HUES64 (cell line): ENCODE data around the gene DNAI2.
A peak's percentile ranks its signal among the peaks of the same experiment; 100 is the strongest.

Source experiments
- H3K27ac ChIP-seq: 2 replicates; pipeline ENCODE4 v1.7.0; 2013; ENCODE audit warnings: low read depth, low read length, inconsistent platforms
- H3K27me3 ChIP-seq: 2 replicates; pipeline ENCODE4 v1.6.1; 2013; ENCODE audit warnings: mild to moderate bottlenecking, low read length; ENCODE audit not compliant: insufficient read depth
- H3K36me3 ChIP-seq: 2 replicates; pipeline ENCODE4 v1.6.1; 2013; ENCODE audit warnings: mild to moderate bottlenecking, low read length; ENCODE audit not compliant: insufficient read depth
- H3K4me1 ChIP-seq: 2 replicates; pipeline ENCODE4 v1.6.1; 2013; ENCODE audit warnings: mild to moderate bottlenecking, low read length, moderate library complexity; ENCODE audit not compliant: insufficient read depth
- H3K4me3 ChIP-seq: 2 replicates; pipeline ENCODE4 v1.5.1; 2013; ENCODE audit warnings: mild to moderate bottlenecking, low read length, moderate library complexity
- H3K9ac ChIP-seq: 2 replicates; pipeline ENCODE4 v1.6.1; 2013; ENCODE audit warnings: mild to moderate bottlenecking, low read depth, low read length
- H3K9me3 ChIP-seq: 2 replicates; pipeline ENCODE4 v1.6.1; 2013; ENCODE audit warnings: low read depth, low read length; ENCODE audit not compliant: insufficient read depth
- WGBS: fragments of 150-250, 120-280 bp; methylation state at CpG from one replicate; pipeline ENCODE4 v1.1.7; 2013; ENCODE audit warnings: missing lambda C conversion rate; 5-methylcytosine and 5-hydroxymethylcytosine counted together

The DNAI2 gene

GRCh38 chr17:74267579-74267978 lies 6.5 kb upstream of the DNAI2 start:
- Histone ChIP-seq H3K9me3 (no peaks in the 10 kb centered on the region), H3K4me3 (no peak overlapping the region), H3K27ac (no peak overlapping the region), H3K27me3 (no peaks in the 10 kb centered on the region), H3K36me3 (no peaks in the 10 kb centered on the region), H3K4me1 (peaks cover 10% of the 10 kb centered on the region; the same call in 1 of the 2 replicates), H3K9ac (no peak overlapping the region)
- WGBS = 94% methylated on average over 7 of the region's 7 CpGs

GRCh38 chr17:74267987-74268499 lies 6.0 kb upstream of the DNAI2 start:
- H3K4me1 ChIP-seq = peaks cover 15% of the 10 kb centered on the region; the same call in 1 of the 2 replicates
- no peak overlapping the region for H3K4me3 ChIP-seq
- 89% methylated on average over 17 of the region's 17 CpGs for WGBS
- H3K27ac ChIP-seq = no peak overlapping the region
- no peak overlapping the region for H3K9ac ChIP-seq
- H3K36me3 ChIP-seq = no peaks in the 10 kb centered on the region
- no peaks in the 10 kb centered on the region for H3K9me3 ChIP-seq
- no peaks in the 10 kb centered on the region for H3K27me3 ChIP-seq

- Histone ChIP-seq H3K4me1 (peaks cover 17% of the 10 kb centered on the region; the same call in 1 of the 2 replicates), H3K9ac (no peak overlapping the region), H3K9me3 (no peaks in the 10 kb centered on the region), H3K27ac (no peak overlapping the region), H3K27me3 (peaks cover under 1% of the 10 kb centered on the region; the same call in 1 of the 2 replicates), H3K4me3 (no peak overlapping the region), H3K36me3 (no peaks in the 10 kb centered on the region)
- WGBS = 90% methylated on average over 8 of the region's 8 CpGs
These were observed 5.5 kb upstream of the DNAI2 start for GRCh38 chr17:74268558-74268957.

- H3K36me3 ChIP-seq = no peaks in the 10 kb centered on the region
- H3K27ac ChIP-seq = no peak overlapping the region
- H3K4me1 ChIP-seq = peaks cover 20% of the 10 kb centered on the region; the same call in 1 of the 2 replicates
- H3K9ac ChIP-seq = no peak overlapping the region
- H3K9me3 ChIP-seq = no peaks in the 10 kb centered on the region
- no peak overlapping the region for H3K4me3 ChIP-seq
- peaks cover 17% of the 10 kb centered on the region for H3K27me3 ChIP-seq
- 90% methylated on average over 10 of the region's 10 CpGs for WGBS
These were observed 3.7 kb upstream of the DNAI2 start for GRCh38 chr17:74270333-74270732.

- Histone ChIP-seq H3K27me3 (peaks cover 17% of the 10 kb centered on the region), H3K27ac (no peak overlapping the region), H3K4me1 (peaks cover 20% of the 10 kb centered on the region; the same call in 1 of the 2 replicates), H3K4me3 (no peak overlapping the region), H3K9ac (no peak overlapping the region), H3K9me3 (no peaks in the 10 kb centered on the region), H3K36me3 (no peaks in the 10 kb centered on the region)
- 88% methylated on average over 3 of the region's 3 CpGs for WGBS
These were observed 2.8 kb upstream of the DNAI2 start for GRCh38 chr17:74271281-74271680.

GRCh38 chr17:74271901-74272561 lies 2.0 kb upstream of the DNAI2 start:
- Histone ChIP-seq H3K9me3 (no peaks in the 10 kb centered on the region), H3K4me1 (peaks cover 20% of the 10 kb centered on the region; the same call in 1 of the 2 replicates), H3K27ac (peak overlapping the region; percentile 60; the same call in 1 of the 2 replicates), H3K4me3 (no peak overlapping the region), H3K27me3 (peaks cover 17% of the 10 kb centered on the region), H3K36me3 (no peaks in the 10 kb centered on the region), H3K9ac (no peak overlapping the region; the same call in 1 of the 2 replicates)
- 69% methylated on average over 12 of the region's 13 CpGs for WGBS

GRCh38 chr17:74272731-74273201 lies 1.3 kb upstream of the DNAI2 start:
- no peak overlapping the region for H3K4me3 ChIP-seq
- no peak overlapping the region; the same call in 1 of the 2 replicates for H3K27ac ChIP-seq
- H3K9ac ChIP-seq = no peak overlapping the region; the same call in 1 of the 2 replicates
- peaks cover 17% of the 10 kb centered on the region for H3K27me3 ChIP-seq
- H3K36me3 ChIP-seq = no peaks in the 10 kb centered on the region
- H3K9me3 ChIP-seq = no peaks in the 10 kb centered on the region
- WGBS = 50% methylated on average over 10 of the region's 10 CpGs
- peaks cover 20% of the 10 kb centered on the region; the same call in 1 of the 2 replicates for H3K4me1 ChIP-seq

- H3K9ac ChIP-seq = no peak overlapping the region
These were observed 791 bp downstream of the DNAI2 start for GRCh38 chr17:74274709-74275340.

GRCh38 chr17:74276051-74276476 lies 2.0 kb downstream of the DNAI2 start:
- 83% methylated on average over 12 of the region's 12 CpGs for WGBS
- Histone ChIP-seq H3K4me1 (peaks cover 20% of the 10 kb centered on the region; the same call in 1 of the 2 replicates), H3K27ac (no peak overlapping the region), H3K27me3 (peaks cover 17% of the 10 kb centered on the region), H3K36me3 (no peaks in the 10 kb centered on the region), H3K9ac (no peak overlapping the region), H3K9me3 (no peaks in the 10 kb centered on the region), H3K4me3 (no peak overlapping the region)

More at GRCh38 chr17:74274709-74275340, 791 bp downstream of the DNAI2 start:
- Histone ChIP-seq H3K36me3 (no peaks in the 10 kb centered on the region), H3K27me3 (peaks cover 17% of the 10 kb centered on the region), H3K9me3 (no peaks in the 10 kb centered on the region), H3K4me3 (no peak overlapping the region), H3K27ac (no peak overlapping the region), H3K4me1 (peaks cover 20% of the 10 kb centered on the region; the same call in 1 of the 2 replicates)
- 83% methylated on average over 14 of the region's 14 CpGs for WGBS

- 77% methylated on average over 5 of the region's 5 CpGs for WGBS
- no peaks in the 10 kb centered on the region for H3K9me3 ChIP-seq
- H3K9ac ChIP-seq = no peak overlapping the region
- H3K4me3 ChIP-seq = no peak overlapping the region
- no peak overlapping the region for H3K27ac ChIP-seq
- peaks cover 20% of the 10 kb centered on the region; the same call in 1 of the 2 replicates for H3K4me1 ChIP-seq
- no peaks in the 10 kb centered on the region for H3K36me3 ChIP-seq
- H3K27me3 ChIP-seq = peaks cover 17% of the 10 kb centered on the region
These were observed 2.5 kb downstream of the DNAI2 start for GRCh38 chr17:74276541-74277009.

GRCh38 chr17:74277935-74278334 lies 3.9 kb downstream of the DNAI2 start:
- H3K27ac ChIP-seq = no peak overlapping the region
- WGBS = 88% methylated on average over 1 of the region's 1 CpG
- H3K9ac ChIP-seq = no peak overlapping the region
- no peaks in the 10 kb centered on the region for H3K36me3 ChIP-seq
- H3K9me3 ChIP-seq = no peaks in the 10 kb centered on the region
- peaks cover 7% of the 10 kb centered on the region; the same call in 1 of the 2 replicates for H3K4me1 ChIP-seq
- H3K27me3 ChIP-seq = peaks cover 17% of the 10 kb centered on the region
- no peak overlapping the region for H3K4me3 ChIP-seq
